HT-29 (cell line): ENCODE measurements around the gene TANGO2. TPM values are rescaled to one million over a fixed set of nuclear protein-coding genes. Genes with fewer than 3 reads are reported as not detected.
A peak's percentile ranks its signal among the peaks of the same experiment; 100 is the strongest.

Source experiments
- DNase-seq: peaks from one replicate; pipeline ENCODE4 v3.0.0-alpha.2; 2015; ENCODE audit warnings: low spot score
- total RNA-seq: library from RNA; depleted of rRNA; stranded (reverse); fragments of >200 nt; shearing (Covaris generic); gene quantifications from 2 replicates; pipeline ENCODE4 v1.2.3, GENCODE V29; 2014

TANGO2 gene
- total RNA-seq, 1 experiment from 2014 or later = 71.9 TPM

GRCh38 chr22:20084547-20085413 is 63.9 kb downstream of the TANGO2 start:
- DNase-seq = peak; percentile 67

- DNase-seq = no peak
Observed at GRCh38 chr22:20085651-20086050, 64.7 kb downstream of the TANGO2 start.

GRCh38 chr22:20086101-20086599 is 65.2 kb downstream of the TANGO2 start:
- DNase-seq = no peak

- no peak for DNase-seq
Observed at GRCh38 chr22:20086763-20087162, 65.9 kb downstream of the TANGO2 start.

GRCh38 chr22:20087319-20088262 is 66.7 kb downstream of the TANGO2 start:
- no peak for DNase-seq

GRCh38 chr22:20088263-20088648 is 67.3 kb downstream of the TANGO2 start:
- no peak for DNase-seq

- no peak for DNase-seq
Observed at GRCh38 chr22:20089226-20089976, 68.5 kb downstream of the TANGO2 start.

GRCh38 chr22:20089977-20090729 is 69.2 kb downstream of the TANGO2 start:
- DNase-seq = no peak

GRCh38 chr22:20090730-20091240 is 69.9 kb downstream of the TANGO2 start:
- DNase-seq = no peak

- no peak for DNase-seq
Observed at GRCh38 chr22:20091690-20092476, 71.0 kb downstream of the TANGO2 start.

GRCh38 chr22:20092477-20092854 is 71.6 kb downstream of the TANGO2 start:
- no peak for DNase-seq

- no peak for DNase-seq
Observed at GRCh38 chr22:20093418-20094196, 72.7 kb downstream of the TANGO2 start.

GRCh38 chr22:20094197-20094807 is 73.4 kb downstream of the TANGO2 start:
- no peak for DNase-seq

GRCh38 chr22:20095521-20095920 is 74.6 kb downstream of the TANGO2 start:
- no peak for DNase-seq

- DNase-seq = no peak
Observed at GRCh38 chr22:20096574-20097420, 75.9 kb downstream of the TANGO2 start.

- no peak for DNase-seq
Observed at GRCh38 chr22:20099099-20099711, 78.3 kb downstream of the TANGO2 start.

GRCh38 chr22:20101638-20102037 is 80.7 kb downstream of the TANGO2 start:
- no peak for DNase-seq
